Stimulated activated CD8-positive, alpha-beta memory T cell treated with anti-CD3 and anti-CD28 coated beads, Interleukin-4, amount 100 ng/mL, for 48 hours (primary cell): ENCODE measurements around the gene SLC22A17.
"Not testable (repeated sequence)": the region's sequence is repeated elsewhere in the genome, so short reads cannot be mapped to it uniquely, and the experiment has no call there.

Experiments used
- DNase-seq: peaks from one replicate; pipeline ENCODE4 v3.0.0-alpha.2; 2020

Gene SLC22A17

DNA sequence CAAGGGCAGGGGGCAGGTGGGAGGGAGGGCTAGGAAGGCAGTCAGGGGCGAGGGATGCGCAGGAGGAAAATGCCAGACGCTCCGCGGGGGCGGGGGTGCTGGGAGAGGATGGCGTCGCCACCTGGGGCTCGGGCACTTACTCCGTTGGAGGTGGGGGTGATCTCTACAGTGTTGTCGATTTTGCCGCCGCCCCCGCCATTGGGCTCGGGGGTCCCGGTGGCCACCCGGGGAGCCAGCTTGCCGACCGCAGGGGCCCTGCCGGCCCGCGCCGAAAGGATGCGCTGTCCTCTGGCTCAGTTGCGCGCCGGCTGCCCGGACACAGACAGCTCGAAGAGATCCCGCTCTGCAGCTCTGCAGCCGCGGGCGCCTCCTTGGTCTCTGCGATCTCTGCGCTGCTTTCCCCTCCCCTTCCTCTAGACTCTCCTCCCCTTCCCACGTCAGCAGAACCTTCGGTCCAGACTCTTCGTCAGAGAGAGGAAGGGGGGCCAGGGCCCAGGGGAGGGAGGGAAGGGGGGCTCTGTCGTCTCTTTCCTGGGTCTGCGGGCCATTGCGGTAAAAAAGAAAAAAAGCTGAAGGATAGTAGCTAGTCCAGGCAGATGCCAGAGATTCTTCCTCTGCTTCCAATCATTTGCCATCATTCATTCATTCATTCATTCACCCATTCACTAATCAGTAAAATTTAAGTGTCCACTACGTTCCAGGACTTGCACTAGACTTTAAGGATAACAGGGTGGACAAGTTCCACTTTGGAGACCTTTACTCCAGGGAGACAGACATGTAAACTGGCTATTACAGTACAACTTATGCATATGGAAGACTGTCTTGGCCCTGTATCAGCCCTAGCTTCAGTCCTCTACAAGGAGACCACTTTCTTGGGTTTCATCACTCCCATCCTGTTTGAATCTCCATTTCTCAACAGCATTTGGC is at the start of gene SLC22A17:
SLC22A17 (minus strand) TSS at position 382 of the 927 bp plus-strand sequence.
- peak; percentile 59 for DNase-seq

DNA sequence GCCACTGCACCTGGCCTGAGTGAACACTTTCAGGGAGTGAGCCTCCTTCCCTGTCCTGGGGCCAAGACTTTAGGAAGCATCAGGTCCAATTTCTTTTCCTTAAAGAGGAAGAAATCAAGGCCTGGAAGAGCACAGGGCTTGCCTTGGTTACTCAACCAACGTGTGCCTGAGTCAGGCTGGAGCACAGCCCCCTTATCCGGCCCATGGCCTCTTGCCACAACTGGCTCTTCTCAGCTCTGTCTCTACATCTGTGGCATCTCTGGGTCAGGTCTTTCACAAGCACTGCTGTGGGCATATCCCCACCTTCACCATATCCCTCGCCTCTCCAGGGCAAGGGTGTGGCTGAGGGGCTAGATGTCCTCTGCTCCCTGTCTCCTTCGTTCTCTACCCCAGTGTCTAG is 48.6 kb upstream of the SLC22A17 start:
- no peak for DNase-seq

DNA sequence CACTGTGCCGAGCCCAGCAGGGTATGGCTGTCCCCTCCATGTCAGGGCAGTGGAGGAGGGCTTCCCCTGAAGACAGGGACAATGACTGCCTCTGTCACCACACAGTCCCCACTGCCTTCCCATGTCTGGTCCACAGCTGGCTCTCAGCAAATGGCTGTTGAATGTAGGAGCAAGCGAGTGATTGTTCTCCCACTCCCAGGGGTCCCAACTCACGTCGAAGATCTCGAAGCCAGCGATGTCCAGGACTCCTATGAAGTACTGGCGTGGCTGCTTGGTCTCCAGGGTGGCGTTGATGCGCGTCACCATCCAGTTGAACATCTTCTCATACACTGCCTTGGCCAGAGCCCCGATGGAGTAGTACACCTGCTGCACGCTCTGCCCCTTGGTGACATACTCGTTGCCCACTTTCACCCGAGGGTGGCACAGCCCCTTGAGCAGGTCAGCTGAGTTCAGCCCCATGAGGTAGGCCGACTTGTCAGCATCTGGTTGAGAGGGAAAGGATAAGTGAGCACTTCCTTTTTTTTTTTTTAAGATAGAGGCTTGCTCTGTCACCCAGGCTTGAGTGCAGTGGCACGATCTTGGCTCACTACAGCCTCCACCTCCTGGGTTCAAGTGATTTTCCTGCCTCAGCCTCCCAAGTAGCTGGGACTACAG is 47.9 kb upstream of the SLC22A17 start:
- not testable (repeated sequence) for DNase-seq

DNA sequence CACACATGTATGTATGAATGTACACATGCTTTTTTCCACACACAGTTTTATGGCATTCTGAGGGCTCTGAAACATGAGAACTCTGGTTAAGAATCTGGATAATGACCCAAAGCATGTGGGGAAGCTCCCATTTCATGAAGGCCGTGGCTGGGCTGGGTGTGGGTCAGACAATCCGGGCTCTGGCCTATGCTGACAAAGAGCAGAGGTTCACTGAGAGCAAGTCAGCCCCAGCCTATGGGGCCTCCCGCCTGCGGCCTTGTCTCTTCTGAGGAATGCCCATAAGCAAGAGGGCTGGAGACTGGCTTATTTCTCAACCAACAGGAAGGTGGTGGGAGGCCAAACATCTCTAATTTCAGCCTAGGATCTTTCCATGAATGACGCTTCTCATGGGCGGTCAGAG is 46.9 kb upstream of the SLC22A17 start:
- DNase-seq, result no peak

DNA sequence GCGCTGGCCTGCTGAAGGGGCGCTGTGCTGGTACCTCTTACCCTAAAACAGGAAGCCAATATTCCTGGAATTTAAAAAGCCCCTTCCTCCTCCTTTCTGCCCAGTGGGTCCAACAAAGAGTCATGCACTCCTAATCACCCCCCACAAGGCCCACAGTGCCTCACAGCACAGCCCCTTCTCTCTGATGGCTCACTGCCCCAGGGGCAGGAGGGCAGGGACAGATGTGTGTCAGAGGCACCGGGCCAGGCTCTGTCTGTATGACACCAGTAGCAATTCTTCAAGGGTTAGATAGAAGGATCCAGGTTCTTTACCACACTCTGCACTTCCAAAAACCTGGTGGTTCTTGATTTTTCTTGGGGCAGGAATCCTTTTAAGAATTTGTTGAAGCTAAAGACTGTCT is 46.4 kb upstream of the SLC22A17 start:
- DNase-seq, result no peak

DNA sequence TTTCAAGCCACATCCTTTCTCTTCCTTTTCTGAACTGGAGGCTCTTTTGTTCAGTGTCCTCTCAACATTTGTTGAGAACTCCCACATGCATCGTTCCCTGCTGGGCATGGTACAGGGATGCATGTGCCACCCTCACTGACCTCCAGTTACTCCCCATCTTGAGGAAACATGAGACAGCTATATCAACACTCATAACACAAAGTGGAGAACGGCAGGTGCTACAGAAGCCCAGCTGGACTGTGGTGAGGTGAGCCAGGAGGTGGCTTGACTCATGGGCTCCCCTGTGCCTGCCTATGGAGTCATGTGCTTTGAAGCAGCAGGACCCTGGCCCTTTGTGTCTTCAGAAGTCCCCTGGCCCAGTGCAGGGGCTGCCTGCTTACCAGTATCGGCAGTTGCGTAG is 45.7 kb upstream of the SLC22A17 start:
- no peak for DNase-seq

DNA sequence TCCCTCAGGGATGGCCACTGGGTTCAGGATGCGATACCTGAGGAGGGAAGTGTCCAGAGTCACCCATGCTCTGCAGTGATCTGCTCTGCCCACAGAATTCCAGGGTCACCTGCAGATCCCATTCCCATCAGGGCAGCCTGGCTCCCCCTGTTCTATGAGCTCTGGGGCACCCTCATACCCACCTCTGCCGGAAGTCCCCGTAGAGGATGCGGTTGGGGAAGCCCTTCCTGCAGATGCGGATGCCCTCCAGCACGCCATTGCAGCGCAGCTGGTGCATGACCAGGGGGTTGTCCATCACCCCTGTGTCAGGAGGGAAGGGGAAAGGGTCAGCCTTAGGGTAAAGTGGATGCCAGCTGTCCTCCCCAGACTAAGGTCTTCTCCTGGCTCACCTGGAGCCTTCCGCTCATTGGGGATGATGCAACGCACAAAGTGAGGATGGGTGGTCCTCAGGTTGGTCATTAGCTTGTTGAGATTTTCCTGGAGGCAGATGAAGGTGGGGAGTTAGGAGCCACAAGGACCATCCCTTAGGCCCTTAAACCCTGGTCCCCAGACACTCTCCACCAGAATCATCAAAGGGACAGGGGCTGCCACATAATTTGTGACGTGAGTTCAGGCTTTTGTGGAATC is 44.2 kb upstream of the SLC22A17 start:
- DNase-seq, result no peak

DNA sequence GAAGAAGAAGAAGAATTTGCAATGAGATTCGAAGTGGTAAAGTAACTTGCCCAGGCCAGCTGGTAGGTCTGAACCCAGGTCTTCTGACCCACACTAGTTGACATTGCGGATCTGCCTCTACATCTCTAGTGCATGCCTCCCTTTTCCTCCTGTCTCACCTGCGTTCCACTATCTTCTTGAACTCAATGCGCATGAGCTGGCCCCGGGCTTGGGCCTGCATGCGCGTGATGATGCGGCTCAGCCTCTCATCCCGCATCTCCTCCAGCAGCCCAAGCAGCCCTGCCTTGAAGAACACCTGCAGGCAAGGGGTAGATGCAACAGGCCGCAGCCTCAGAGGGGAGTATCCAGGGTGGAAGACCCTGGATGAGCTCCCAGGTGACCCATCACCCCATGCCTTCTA is 43.4 kb upstream of the SLC22A17 start:
- no peak for DNase-seq

DNA sequence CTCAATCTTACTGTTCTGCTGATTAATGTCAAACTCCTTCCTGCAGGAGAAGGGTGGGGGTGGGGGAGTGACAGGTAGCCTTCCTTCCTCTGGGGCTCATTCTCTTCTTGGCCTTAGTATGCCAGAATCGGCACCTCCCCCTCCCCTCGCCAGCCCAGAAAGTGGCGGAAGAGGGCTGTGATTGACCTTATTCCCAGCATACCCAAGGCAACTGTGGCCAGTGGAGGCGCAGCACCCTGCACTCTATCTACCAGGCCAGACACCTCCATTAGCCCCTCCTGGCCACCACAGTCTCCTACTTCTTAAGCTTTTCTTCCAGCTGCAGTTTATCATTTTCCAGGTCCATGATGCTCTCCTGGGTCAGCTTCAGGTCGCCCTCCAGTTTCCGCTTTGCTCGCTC is 39.9 kb upstream of the SLC22A17 start:
- DNase-seq, result no peak

DNA sequence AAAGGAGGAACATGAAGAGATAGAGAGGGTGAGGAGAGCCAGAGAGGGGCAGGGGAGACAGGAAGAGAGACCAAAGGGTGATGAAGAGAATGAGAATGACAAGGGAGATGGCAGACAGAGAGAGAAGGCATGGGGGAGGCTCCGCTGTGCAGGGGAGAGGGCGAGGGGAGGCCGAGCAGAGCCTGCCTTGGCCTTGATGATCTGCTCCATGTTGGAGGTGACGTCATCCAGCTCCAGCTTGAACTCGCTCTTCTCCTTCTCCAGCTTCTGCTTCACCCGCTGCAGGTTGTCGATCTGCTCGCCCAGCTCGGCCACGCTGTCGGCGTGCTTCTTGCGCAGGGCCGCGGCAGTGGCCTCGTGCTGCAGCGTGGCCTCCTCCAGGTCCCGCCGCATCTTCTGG is 37.2 kb upstream of the SLC22A17 start:
- DNase-seq, result not testable (repeated sequence)

DNA sequence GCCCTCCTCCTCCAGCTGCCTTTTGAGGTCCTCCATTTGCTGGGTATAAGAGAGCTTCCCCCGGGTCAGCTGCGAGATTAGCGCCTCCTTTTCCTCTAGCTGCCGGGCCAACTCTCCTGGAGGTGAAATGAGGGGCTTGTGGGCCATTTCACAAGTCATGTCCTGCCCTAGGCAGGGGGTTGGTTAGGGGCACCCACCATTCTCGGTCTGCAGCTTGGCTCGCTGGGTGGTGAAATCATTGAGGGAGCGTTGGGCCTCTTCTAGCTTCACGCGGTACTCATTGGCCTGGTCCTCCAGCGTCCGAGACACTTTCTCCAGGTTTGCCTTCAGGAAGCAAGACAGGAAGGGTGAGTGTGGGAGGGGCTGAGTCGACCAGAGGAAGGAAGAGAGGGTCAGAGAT is 36.7 kb upstream of the SLC22A17 start:
- DNase-seq, result no peak

DNA sequence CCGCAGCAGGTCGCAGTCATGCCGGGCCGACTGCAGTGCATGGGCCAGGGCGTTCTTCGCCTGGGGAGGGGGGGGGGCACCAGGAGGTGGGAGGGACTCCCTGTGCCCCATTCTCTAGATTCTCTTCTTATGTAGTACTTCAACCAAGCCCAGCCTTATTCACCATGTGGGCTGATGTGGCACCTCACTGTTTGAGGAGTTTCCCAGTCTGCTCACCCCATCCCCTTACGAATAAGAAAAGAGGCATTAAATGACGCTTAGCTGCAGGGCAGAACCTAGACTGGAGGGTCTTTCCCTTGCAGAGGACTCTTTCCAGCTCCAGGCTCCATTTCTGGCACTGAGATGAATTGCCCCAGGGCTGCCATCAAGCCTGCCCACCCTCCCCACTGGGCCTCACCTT is 36.3 kb upstream of the SLC22A17 start:
- no peak for DNase-seq

DNA sequence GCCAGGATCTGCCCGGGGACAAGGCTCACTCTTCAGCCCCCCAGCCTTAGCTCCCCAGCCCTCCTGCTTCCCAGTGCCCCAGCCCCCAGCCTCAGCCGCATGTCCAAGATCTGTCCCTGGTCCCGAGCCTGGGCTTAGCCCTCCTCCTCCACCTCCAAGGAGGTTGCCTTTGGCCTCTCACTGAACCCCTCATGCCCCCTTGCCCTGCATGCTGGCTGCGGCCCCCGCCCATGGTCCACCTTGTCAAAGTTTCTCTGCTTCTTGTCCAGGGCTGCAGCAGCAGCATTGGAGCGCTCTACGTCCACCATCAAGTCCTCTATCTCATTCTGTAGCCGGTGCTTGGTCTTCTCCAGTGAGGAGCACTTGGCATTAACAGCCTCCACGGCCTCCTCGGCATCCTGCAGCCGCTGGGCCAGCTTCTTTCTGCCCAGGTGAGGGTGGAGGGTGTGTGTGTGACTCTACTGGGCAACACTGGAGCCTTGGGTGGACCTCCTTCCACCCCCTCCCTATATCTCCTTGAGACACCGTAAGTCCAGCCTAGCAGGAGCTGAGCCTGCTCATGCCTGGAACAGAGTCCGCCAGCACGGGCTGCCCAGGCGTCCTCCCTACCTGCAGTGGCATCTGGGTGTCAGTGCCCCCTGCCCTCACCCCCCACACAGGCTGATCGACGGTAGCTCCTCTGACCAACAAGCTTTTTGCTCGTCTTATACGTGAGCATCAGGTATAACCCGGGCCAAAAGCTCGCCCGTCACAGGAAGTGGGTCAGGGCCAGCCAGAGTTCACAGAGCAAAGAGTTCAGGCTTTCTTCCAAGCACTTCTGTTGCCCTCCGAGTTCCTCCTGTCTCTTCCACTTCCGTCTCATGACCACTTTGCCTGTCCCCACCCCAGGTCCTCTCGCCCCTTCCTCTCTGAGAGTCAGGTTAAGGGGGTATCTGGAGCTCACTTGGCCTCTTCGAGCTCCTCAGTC is 35.5 kb upstream of the SLC22A17 start:
- no peak for DNase-seq

DNA sequence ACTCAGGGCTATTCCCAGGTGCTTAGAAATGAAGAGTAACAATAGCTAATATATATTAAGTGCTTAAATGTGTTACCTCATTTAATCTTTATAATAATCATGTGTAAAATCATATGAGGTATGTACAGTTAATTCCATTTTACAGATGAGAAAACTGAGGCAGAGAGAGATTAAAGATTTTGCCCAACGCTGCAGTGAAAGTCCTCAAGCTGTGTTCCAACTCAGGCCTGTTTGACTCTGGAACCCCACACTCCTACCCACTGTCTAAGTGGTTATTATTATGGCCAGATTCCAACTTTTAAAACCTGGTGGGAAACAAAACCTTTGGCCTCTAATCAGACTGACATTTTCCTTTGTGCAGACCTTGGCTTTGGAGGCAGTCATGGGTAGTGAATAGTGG is 34.3 kb upstream of the SLC22A17 start:
- no peak for DNase-seq

DNA sequence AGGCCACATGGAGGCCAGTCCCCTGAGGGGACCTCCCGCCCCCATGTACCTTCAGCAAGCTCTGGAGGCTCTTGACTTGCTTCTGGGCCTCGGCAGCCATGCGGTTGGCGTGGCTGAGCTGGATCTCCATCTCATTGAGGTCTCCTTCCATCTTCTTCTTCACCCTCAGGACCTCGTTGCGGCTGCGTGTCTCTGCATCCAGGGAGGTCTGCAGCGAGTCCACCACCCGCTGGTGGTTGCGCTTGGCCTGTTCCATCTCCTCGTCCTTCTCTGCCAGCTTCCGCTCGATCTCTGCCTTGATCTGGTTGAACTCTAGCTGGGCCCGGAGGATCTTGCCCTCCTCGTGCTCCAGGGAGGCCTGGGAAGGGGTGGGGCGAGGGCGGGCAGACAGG is 33.6 kb upstream of the SLC22A17 start:
- DNase-seq, result not testable (repeated sequence)

DNA sequence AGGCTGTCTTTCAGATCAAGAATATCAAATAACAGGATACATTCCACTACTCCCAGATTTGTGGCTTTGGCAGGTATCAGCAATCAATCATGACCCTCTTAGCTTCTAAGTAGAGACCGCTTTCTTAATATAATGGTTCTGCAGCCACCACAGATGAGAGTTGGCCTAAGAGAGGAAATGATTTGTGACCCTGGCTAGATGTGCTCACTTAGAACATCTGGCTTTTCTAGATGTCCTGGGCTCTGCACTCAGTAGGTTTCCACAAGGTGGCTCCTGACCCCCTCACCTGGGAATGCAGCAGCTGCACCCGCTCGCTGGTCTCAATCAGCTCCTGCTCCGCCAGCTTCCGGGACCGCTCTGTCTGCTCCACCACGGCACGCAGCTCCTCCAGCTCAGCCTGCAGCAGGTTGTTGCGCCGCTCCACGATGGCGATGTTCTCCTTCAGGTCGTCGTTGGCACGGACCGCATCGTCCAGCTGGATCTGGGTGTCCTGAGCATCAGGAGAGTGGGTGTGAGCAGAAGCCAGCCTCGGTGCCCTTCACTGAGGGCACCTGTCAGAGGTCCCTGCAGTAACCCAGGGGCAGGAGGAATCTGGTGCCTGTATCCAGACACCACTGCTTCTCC is 33.1 kb upstream of the SLC22A17 start:
- no peak for DNase-seq

DNA sequence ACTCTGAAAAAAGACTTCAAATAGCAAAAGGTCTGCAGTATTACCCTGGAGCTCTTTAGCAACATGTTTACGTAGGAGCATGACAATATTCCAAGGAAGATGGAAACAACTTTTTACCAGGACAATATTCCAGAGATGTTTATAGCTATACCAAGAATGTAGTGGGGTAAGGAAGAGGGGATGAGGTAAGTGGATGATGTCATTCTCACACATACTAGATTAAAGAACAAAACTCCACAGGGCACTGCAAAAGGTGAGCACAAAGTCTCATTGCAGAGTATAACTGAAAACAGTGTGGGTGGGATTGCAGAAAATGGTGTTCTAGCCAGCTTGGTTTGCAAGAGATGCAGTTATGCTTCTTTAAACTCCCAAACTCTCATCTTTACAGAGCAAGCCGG is 32.6 kb upstream of the SLC22A17 start:
- DNase-seq, result no peak

DNA sequence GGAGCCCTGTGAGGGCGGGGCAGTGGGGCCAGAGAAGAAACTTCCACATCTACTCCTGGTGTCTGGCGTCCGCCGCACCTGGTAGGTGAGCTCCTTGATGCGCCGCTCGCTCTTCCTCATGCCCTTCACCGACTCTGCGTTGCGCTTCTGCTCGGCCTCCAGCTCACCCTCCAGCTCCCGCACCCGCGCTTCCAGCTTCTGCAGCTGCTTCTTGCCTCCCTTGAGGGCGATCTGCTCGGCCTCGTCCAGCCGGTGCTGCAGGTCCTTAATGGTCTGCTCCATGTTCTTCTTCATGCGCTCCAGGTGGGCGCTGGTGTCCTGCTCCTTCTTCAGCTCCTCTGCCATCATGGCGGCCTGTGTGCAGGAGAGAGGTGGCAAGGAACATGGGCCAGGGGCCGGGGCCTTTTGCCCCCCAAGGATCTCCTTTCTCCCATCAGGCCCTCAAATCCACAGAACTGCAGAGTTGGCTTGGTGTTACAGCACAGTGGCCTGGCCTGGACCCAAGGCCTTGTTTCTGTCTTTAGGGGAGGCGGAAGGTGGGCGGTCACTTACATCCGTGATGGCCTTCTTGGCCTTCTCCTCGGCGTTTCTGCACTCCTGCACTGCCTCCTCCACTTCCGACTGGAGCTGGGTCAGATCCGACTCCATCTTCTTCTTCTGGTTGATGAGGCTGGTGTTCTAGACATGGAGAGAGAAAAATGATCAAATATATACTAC is 31.8 kb upstream of the SLC22A17 start:
- no peak for DNase-seq

DNA sequence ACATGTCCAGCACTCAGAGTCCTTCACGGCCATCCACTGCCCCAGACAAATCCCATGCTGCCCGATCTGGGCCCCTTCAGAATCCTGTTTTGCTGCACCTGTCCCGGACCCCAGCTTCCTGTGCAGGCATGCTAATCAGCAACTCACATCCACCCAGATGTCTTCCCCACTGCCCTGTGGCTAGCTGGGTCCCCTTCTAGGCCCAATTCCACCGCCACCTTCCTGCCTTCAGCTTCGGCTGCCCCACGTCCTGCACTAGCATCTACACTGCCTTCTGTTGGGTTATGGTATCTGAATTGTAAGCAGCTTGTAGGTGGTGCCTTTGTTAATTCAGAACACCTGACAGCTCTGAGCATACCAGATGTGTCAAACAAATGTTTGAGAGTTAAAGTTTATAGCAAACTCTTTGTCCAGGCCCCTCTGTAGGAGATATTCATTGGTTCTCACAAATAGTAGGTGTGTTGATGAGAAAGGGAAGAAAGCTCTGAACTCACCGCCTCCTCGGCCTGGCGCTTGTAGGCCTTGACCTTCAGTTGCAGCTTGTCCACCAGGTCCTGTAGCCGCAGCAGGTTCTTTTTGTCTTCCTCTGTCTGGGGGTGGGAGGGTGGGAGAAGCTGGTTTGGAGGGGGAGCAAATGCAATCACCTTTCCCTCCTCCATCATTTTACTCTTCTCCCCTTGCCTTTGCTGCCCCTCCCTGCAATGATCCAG is 30.2 kb upstream of the SLC22A17 start:
- no peak for DNase-seq

DNA sequence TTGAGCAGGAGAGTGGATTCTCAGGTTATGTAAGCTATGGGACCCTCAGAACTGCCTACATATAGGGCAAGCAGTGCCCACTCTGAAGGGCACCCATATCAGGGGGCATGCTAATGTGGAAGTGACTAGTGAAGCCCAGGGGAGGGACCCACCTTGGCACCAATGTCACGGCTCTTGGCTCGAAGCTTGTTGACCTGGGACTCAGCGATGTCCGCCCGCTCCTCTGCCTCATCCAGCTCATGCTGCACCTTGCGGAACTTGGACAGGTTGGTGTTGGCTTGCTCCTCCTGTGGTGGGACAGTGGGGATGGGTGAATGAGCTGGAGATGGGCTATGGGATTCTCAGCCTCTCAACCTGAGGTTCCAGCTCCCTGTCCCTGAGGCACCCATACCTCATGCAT is 29.6 kb upstream of the SLC22A17 start:
- no peak for DNase-seq

DNA sequence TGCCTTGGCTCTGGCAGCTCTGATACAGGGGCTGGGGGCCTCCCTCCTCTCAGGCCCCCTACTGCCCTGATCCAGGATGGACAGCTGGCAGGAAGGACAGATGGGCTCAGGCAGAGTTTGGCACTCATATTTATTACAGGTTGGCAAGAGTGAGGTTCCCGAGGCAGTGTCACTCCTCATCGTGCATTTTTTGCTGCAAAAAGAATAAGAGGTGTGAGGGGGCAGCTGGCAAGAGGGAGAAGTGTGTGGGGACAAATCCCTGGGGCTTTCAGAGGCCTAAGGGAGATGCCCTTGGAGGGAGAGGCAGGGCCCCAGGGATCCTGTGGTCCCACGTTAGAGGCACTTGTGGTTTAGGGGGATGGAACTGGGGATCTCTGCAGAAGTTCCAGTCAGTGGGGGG is 29.2 kb upstream of the SLC22A17 start:
- DNase-seq, result no peak
